ENCODE data around the gene ELOVL1. TPM values are rescaled to one million over a fixed set of nuclear protein-coding genes. Genes with fewer than 3 reads are reported as not detected.
"Not testable (repeated sequence)": the region's sequence is repeated elsewhere in the genome, so short reads cannot be mapped to it uniquely, and the experiment has no call there.

ELOVL1 gene
- total RNA-seq, 2 experiments from 2014 or later: 45.4 to 49.2 TPM

DNA sequence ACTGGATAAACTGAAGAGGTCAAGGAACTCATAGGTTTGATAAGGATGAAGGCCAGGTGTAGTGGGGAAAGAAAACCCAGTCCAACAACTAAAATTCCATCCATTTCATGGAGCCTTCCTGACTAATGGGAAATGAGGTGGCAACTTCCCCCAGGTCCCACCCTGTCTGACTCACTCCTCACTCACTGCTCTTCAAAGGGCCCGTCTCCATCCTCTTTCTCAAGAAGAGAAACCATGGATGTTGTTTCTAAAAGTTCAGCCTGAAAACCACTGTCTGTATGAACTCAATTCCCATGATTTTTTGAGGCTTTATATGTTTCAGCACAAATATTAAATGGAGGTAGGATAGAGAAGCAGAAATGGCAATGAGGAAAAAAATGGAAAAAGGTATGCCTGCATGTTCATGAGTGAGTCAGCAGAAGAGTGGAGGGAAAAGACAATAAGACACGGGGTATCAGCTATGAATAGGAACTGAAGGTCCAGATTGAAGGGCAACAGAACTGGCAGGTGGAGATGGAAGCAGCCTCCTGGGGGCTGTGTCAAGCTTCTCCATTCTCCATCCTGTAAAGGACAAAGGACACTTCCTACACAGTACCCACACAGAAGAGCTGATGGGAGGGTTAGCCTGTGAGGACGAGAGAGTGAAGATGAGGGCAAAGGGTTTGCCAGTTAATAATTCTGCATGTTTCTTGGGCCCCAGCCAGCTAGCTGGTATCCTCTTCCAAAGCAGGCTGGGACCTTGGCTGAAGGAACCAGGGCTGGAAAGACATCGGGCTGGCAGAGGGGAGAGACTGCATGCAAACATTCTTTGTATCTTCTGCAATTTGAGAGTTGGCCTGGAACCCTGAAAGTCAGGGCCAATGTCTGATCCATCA lies 5.5 kb upstream of the ELOVL1 start:
- Mint-ChIP-seq H3K36me3 (ENCODE audit: low read depth) (peaks cover 7% of the 10 kb centered on the region), H3K27me3 (no peaks in the 10 kb centered on the region), H3K27ac (no peak overlapping the region), H3K4me3 (no peak overlapping the region), H3K4me1 (ENCODE audit: low read depth) (peaks cover 9% of the 10 kb centered on the region), H3K9me3 (no peaks in the 10 kb centered on the region)
- ATAC-seq (no peak), DNase-seq (no peak)
- ChIA-PET POLR2A (interaction anchor here (0.7 kb wide), 1 partner anchor 32 kb away, joined by 4 read pairs; no protein-coding TSS in a partner anchor), CTCF (no interaction called here)
- intact Hi-C loops (cut with micrococcal nuclease): no loop called here
- TF ChIP-seq, protein P1, sequence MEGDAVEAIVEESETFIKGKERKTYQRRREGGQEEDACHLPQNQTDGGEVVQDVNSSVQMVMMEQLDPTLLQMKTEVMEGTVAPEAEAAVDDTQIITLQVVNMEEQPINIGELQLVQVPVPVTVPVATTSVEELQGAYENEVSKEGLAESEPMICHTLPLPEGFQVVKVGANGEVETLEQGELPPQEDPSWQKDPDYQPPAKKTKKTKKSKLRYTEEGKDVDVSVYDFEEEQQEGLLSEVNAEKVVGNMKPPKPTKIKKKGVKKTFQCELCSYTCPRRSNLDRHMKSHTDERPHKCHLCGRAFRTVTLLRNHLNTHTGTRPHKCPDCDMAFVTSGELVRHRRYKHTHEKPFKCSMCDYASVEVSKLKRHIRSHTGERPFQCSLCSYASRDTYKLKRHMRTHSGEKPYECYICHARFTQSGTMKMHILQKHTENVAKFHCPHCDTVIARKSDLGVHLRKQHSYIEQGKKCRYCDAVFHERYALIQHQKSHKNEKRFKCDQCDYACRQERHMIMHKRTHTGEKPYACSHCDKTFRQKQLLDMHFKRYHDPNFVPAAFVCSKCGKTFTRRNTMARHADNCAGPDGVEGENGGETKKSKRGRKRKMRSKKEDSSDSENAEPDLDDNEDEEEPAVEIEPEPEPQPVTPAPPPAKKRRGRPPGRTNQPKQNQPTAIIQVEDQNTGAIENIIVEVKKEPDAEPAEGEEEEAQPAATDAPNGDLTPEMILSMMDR (IDR thresholded peaks at IDR 0.05): no peak

DNA sequence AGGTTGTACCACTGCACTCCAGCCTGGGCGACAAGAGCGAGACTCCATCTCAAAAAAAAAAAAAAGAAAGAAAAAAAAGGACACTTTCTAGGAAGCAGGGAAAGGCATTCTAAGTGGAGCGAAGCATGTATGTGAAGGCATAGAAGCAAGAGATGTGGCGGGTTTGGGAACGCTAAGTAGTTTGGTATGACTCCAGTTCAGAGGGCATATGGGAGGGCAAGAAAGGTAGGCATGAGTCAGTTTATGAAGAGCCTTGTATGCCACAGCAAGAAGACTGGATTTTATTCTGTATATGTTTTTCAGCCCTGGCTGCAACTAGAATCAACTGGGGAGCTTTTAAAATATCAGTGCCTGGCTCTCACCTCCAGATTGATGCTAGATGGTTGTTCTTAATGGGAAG lies 4.4 kb upstream of the ELOVL1 start:
- H3K4me1 Mint-ChIP-seq (ENCODE audit: low read depth): peaks cover 9% of the 10 kb centered on the region
- no peaks in the 10 kb centered on the region for H3K9me3 Mint-ChIP-seq
- peaks cover 9% of the 10 kb centered on the region for H3K36me3 Mint-ChIP-seq (ENCODE audit: low read depth)
- ATAC-seq (no peak), DNase-seq (no peak)
- H3K4me3 Mint-ChIP-seq: no peak overlapping the region
- intact Hi-C loops (cut with micrococcal nuclease): no loop called here
- no peaks in the 10 kb centered on the region for H3K27me3 Mint-ChIP-seq
- H3K27ac Mint-ChIP-seq: no peak overlapping the region
- TF ChIP-seq, protein P1 (IDR thresholded peaks at IDR 0.05): no peak
- ChIA-PET CTCF (interaction anchor here (1.0 kb wide), 1 partner anchor 11 kb away, joined by 3 read pairs; no protein-coding TSS in a partner anchor), POLR2A (no interaction called here)

DNA sequence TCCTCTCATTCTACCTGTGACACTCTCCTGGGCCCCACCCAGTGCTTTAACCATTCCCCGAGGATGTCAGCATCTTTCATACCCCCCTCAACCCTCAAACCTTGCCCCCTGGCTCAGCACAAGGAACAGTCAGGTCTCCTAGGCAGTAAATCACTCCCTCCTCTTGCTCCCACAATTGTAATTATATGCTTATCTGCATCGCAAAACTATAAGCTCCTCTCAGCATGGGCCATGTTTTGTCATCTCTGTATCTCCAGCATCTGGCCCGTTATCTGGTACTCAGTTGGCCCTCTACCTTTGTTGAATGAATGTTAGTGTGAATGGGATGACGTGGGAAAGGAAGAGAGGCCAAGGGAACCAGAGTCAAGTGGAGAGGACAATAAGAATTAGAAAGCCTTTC lies 2.8 kb upstream of the ELOVL1 start:
- intact Hi-C loops (cut with micrococcal nuclease): no loop called here
- no peak overlapping the region for H3K4me3 Mint-ChIP-seq
- POLR2A ChIA-PET: interaction anchor here (0.6 kb wide), 1 partner anchor 44 kb away, joined by 5 read pairs; no protein-coding TSS in a partner anchor

DNA sequence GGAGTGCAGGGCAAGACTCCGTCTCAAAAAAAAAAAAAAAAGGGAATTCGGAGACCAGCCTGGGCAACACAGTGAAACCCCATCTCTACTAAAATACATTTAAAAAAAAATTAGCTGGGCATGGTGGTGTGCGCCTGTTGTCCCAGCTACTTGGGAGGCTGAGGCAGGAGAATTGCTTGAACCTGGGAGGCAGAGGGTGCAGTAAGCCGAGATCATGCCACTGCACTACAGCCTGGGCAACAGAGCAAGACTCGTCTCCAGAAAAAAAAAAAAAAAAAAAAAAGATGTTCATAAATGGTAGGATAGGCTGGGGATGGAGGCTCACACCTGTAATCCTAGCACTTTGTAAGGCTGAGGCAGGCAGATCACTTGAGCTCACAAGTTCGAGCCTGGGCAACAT lies 2.0 kb upstream of the ELOVL1 start:
- H3K4me3 Mint-ChIP-seq; intact Hi-C loops (cut with micrococcal nuclease); H3K27ac Mint-ChIP-seq; H3K9me3 Mint-ChIP-seq; ATAC-seq; DNase-seq; H3K27me3 Mint-ChIP-seq: not testable (repeated sequence)
- ChIA-PET CTCF (interaction anchor here (1.5 kb wide), 1 partner anchor 143 kb away, joined by 4 read pairs; no protein-coding TSS in a partner anchor), POLR2A (interaction anchor here (0.6 to 1.0 kb wide), 2 partner anchors 13 to 45 kb away, joined by 3 to 5 read pairs; no protein-coding TSS in a partner anchor)
- Mint-ChIP-seq H3K36me3 (ENCODE audit: low read depth) (peaks cover 23% of the 10 kb centered on the region), H3K4me1 (ENCODE audit: low read depth) (peaks cover 25% of the 10 kb centered on the region)

More for the DNA sequence above, 2.8 kb upstream of the ELOVL1 start:
- Mint-ChIP-seq H3K27me3 (no peaks in the 10 kb centered on the region), H3K36me3 (ENCODE audit: low read depth) (peaks cover 15% of the 10 kb centered on the region), H3K27ac (no peak overlapping the region), H3K9me3 (no peaks in the 10 kb centered on the region), H3K4me1 (ENCODE audit: low read depth) (peaks cover 18% of the 10 kb centered on the region)
- no peak for ATAC-seq
- CTCF ChIA-PET: interaction anchor here (1.0 to 1.5 kb wide), 2 partner anchors 13 to 144 kb away, joined by 4 read pairs; no protein-coding TSS in a partner anchor
- DNase-seq: no peak
- TF ChIP-seq, protein P1 (IDR thresholded peaks at IDR 0.05): no peak

DNA sequence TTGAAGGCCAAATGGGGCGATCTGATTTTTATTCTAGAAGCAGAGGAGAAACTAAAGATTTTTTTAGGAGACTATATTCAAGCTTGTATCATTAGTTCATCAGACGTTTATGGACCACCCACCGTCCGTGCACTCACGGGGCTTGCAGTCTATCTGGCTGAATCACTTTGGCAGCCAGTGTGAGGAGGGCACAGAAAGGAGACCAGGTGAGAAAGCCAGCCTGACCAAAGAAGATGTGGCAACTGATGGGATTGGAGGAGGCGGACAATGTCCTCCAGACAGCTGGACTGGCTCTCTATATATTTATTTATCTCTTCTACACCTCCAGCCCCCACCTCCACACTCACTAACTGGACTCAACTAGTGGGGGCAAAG lies 822 bp upstream of the ELOVL1 start:
- H3K9me3 Mint-ChIP-seq: no peaks in the 10 kb centered on the region
- intact Hi-C loops (cut with micrococcal nuclease): no loop called here
- TF ChIP-seq, protein P1 (IDR thresholded peaks at IDR 0.05): no peak
- H3K36me3 Mint-ChIP-seq (ENCODE audit: low read depth): peaks cover 33% of the 10 kb centered on the region
- ChIA-PET POLR2A (interaction anchor here (0.8 to 3.7 kb wide), 8 partner anchors 10 to 395 kb away, joined by 3 to 29 read pairs (median 4); partner anchors contain the start of genes CDC20, MED8 and SZT2), CTCF (interaction anchor here (0.7 to 1.8 kb wide), 7 partner anchors 9 to 142 kb away, joined by 3 to 11 read pairs (median 4); partner anchors contain the start of gene CDC20)
- no peaks in the 10 kb centered on the region for H3K27me3 Mint-ChIP-seq
- peak; percentile 35 for DNase-seq
- peaks cover 25% of the 10 kb centered on the region for H3K4me1 Mint-ChIP-seq (ENCODE audit: low read depth)
- H3K27ac Mint-ChIP-seq: peak overlapping the region; percentile 84
- H3K4me3 Mint-ChIP-seq: peak overlapping the region; percentile 89
- ATAC-seq: no peak
